ENCODE results near the gene MRPS27.

DNA sequence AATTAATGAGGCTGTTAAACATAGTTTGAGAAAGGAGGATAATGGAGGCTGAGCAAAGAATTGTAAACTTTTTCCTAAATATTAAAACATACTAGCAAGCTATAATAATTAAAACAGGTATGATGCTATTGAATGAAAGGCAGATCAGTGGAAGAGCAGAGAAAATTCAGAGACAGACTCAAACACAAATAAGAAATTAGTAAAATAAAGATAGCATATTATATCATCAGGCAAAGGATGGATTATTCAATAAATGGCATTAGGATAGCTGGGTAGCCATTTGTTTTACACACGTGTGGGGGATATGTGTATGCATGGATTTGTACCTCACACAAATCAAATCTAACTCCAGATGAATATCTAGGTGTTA, 50.6 kb downstream of the MRPS27 start:
- TF ChIP-seq MAX (IDR thresholded peaks at IDR 0.05): no peak
- no peak for TF ChIP-seq TP53 (CRISPR knock-in tag; IDR thresholded peaks at IDR 0.05)
- TF ChIP-seq CTCF (IDR thresholded peaks at IDR 0.05): no peak; the same call in 2 of the 3 replicates
- TF ChIP-seq CHD2 (IDR thresholded peaks at IDR 0.05; ENCODE audit: low read length, partially characterized antibody): no peak
- no peak for TF ChIP-seq KDM1A (IDR thresholded peaks at IDR 0.05; ENCODE audit: low read depth)
- TF ChIP-seq PHF8 (IDR thresholded peaks at IDR 0.05; ENCODE audit: borderline replicate concordance, low read depth): no peak
- no peak for TF ChIP-seq POLR2A (IDR thresholded peaks at IDR 0.05; ENCODE audit: low read length)
- TF ChIP-seq RAD21 (conservative IDR thresholded peaks at IDR 0.05 in 1 of 2, IDR thresholded peaks at IDR 0.05 in 1 of 2): no peak; a peak in 1 of 5 replicates
